NCI-H345 treated with DMSO at 0.1 percent for 48 hours (cell line): ENCODE results near the gene CDKN1A.
"Not testable (repeated sequence)": the region's sequence is repeated elsewhere in the genome, so short reads cannot be mapped to it uniquely, and the experiment has no call there.

Experiments used
- DNase-seq: peaks from one replicate; lab custom pipeline; 2025; ENCODE audit not compliant: unreplicated experiment; lab: John Stamatoyannopoulos, UW

CDKN1A gene

DNA sequence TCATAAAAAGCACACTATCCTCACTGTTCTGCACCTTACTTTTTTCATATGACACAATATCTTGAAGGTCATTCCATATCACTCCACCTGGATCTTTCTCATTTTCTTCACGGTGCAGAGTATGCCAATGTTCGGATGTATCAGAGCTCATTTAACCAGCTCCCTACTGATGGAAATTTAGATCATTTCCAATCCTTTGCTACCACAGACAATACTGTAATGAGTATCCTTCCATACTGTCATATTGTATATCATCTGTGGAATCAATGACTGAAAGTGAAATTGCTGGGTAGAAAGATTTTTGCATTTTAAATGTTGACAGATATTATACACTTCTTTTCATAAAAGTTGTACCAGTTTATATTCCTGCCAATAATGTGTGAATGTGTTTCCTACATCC lies 16.9 kb downstream of the CDKN1A start:
- no peak for DNase-seq

DNA sequence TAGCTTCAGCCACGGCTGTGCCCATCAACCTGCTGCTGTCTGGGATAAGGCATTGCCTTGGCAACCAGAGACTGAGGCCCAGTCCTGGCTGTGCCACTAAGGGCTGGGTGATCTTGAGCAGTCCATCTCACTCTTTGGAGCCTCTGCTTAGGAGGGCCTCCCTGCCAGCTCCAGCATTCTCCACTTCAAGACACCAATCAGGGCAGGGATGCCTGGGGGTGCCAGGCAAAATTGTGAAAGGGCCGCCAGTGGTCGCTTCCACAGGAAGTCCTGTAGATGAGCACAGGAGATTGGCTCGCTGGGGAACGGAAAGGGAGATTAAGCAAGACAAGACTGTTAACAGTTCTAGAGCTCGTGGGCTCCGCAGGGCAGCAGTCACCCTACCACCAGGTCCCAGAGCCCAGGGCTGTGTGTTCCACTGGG lies 19.0 kb downstream of the CDKN1A start, which contains the start of gene RAB44:
Gene RAB44, plus strand, starts transcription at position 346 of the 423 bp plus-strand sequence. CDS start 6,410 bp downstream, outside the sequence.
- DNase-seq, result no peak

DNA sequence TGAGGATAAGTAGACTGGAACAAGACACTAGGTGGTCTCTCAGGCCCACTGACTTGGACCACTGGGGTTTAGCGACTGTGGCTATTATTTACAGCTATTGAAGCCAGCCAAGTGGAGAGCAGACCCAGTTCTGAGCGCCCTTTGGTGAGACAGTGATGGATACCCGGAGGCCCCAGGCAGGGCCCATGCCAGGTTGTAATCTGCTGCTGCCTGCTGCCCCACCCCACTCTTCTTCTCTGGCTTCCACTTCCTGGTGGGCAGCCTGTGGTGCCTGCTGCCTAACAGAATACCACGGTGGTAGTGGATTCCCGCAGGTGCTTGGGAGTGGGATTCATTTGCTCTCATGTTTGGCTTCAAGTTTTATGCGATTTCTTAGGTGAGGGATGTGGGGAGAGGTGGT lies 19.7 kb downstream of the CDKN1A start:
- no peak for DNase-seq

DNA sequence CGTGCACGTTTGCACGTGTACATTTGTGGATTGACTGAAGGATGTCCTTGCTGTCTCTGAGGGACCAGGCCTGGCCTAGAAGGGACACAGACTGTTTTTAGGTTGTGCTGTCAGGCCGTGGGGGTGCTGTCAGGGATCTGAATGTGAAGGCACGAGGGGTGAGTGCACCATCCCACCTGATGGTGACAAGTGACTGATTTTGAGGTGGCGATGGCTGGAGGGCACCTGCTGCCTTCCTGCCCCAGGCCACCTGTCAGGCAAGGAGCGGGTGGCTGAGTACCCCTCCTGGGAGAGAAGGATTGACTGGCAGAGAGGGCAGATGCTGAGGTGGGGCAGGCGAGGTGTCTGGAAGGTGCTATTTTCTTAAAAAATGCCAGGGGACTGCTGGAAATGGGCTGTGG lies 20.4 kb downstream of the CDKN1A start:
- no peak for DNase-seq

DNA sequence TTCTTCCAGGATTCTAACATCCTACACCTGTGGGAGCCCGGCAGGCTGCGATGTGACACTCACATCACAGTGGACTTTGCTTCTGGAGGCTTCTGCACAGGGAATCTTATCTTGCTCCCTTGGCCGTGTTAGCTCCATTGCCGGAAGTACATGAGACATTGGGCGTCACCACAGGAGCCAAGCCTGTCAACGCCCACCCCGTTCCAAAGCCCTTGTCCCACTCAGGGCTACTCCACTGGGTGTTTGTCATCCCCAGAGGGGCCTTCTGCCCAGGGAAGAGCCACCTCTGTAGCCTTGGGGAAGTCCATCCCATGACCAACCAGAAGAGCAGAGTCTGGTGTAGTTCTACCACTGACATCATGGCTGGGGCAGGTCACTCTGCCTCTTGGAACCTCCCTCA lies 20.8 kb downstream of the CDKN1A start:
- DNase-seq, result no peak

DNA sequence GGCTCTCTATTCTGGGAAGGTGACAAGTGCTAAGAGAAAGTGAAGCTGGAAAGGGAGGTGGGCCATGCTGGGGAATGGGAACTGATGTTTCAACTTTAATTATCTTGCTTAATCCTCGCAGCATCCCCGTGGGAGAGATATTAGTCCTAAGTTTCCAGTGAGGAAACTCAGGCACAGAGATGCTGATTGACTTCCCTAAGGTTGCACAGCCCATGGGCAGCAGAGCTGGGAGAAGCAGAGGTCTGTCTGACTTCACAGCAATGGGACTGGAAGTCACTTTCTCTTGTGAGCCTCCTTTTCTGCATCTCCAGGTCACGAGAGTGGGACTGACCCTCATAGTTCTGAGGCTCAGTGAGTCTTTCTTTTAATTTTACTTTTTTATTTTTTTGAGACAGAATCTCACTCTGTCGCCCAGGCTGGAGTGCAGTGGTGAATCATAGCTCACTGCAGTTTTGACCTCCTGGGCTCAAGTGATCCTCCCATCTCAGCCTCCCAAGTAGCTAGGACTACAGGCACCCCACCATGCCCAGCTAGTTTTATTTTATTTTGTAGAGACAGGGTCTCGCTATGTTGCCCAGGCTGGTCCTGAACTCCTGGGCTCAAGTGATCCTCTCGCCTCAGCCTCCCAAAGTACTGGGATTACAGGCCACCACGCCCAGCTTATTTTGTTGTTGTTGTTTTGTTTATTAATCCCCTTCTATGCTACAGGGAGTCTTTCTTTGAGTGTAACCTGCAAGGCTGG lies 21.7 kb downstream of the CDKN1A start:
- DNase-seq, result no peak

DNA sequence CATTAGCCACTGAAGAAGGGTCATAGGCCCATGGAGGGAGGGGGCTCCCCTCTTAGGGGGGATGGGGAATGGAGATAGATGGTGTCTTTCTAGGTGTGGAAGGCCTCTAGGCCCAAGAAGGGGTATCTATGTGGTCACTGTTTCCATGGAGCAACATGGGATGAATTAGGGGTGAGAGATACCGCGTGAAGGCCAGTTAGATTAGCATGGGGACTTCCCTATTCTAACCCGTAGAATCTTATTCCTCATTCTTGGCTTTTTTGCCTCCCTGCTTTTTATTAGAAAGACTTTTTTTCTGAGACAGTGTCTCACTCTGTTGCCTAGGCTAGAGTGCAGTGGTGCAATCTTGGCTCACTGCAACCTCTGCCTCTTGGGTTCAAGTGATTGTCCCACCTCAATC lies 22.3 kb downstream of the CDKN1A start:
- DNase-seq, result no peak

DNA sequence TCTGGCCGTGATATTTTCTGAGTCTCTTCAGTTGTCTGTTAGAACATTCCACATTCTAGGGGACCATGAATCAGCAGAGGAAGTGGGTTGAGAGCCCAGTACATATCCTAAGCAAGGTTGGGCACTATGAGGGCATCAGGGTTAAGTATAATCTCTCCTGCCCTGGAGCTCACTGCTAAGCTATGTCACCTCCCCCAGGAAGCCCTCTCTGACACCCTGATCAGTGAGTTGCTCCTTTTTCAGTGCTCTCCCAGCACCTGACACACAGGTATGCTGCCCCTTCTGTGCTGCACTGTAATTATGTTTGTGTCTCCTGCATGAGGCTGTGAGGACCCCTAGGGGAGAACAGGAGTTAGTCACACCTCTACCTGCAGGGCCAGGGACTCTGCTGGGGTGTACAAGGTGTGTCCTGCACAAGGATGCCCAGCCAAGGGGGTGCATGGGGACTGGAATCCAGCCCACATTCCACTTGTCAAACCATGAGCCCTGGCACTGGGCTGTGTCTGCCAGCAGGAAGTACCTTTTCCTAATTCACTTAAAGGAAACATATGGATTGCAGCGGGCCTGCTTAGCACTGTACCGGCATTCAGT lies 23.0 kb downstream of the CDKN1A start:
- DNase-seq, result no peak

DNA sequence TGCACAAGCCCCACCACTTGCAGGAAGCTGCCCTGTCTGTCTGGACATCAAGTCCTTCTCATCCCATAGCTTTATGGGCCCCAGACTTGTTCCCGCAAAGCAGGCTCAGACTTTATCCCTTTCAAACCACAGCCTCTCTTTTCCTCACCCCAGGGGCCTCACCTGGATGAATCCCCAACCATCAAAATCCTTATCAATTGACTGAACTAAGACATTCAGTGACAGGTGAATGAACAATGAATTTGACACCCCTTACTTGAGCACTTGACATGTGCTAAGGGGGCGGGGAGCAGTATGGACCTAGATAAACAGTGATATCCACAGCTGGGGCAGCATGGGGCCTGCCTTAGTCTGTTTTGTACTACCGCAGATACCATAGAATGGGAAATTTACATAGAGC lies 24.1 kb downstream of the CDKN1A start:
- no peak for DNase-seq

DNA sequence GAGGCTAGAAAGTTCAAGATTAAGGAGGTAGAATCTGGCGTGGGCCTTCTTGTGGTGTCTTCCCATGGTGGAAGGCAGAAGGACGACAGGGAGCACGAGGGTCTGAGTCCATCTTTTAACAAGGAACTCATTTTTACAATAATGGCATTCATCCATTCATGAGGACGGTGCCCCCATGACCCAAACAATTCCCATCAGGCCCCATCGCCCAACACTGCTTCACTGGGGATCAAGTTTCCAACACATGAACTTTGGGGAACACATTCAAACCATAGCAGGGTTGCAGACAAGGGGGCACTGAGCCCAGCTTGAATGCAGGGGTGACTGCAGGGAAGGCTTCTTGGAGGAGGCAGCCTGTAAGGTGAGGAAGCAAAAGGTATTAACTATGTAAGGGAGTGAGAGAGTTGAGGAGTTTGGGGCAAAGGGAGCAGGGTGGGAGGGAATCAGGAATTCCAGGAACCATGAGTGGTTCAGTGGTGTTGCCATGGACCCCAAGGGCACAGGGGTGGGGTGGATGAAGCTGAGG lies 24.6 kb downstream of the CDKN1A start:
- no peak for DNase-seq

DNA sequence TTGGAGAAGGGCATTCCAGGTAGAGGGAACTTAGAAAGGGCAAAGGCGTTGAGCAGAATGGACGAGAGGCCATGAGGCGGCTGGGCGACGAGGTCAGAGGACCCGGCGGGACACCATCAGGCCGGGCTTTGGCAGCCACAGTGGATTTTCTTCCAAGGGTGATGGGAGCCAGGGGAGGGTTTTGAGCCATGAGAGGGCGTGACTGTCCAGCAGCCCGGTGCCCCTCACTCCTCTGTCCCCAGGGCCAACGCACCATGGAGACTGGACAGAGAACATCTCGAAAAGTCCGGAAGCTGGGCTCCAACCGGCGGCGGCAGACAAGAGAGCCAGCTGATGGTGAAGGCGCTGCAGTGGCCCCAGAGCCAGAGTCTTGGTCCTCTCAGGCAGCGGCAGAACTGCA lies 25.5 kb downstream of the CDKN1A start:
- DNase-seq, result no peak

DNA sequence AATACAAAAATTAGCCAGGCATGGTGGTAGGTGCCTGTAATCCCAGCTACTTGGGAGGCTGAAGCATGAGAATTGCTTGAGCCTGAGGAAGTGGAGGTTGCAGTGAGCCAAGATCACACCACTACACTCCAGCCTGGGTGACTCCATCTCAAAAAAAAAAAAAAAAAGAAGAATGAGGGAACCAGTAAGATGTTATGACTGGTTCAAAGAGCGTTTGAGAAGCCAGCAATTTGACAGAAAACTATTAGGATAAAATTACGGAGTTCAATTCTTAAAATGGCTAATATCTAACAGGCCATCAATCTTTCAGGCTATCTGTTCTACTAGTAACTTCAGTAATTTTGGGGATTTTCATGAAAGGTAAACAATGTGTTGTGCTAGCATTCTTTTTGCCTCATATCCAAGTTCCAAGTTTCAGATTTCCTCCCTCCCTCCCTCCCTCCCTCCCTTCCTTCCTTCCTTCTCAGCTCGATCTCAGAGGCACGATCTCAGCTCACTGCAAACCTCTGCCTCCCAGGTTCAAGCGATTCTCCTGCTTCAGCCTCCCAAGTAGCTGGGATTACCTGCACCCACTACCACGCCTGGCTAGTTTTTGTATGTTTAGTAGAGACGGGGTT lies 26.6 kb downstream of the CDKN1A start:
- DNase-seq, result not testable (repeated sequence)

DNA sequence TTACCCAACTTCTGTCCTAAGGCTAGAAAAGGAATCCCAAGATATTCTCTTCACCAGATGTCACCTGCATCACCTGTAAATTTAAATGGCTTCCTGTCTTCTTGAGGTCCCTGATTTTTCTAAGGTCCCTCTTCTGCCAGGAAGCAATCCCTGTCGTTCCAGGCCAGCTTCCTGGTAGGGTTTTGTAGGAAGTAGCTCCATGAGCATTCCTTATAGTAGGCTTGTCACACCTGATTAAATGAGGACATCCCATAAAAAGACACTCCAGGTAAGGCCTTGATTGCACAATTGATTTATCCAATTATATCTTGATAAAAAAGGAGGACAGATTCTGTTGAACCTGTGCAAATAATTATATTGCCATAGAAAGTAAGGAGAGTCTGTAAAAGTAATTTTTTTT lies 27.8 kb downstream of the CDKN1A start:
- no peak for DNase-seq

DNA sequence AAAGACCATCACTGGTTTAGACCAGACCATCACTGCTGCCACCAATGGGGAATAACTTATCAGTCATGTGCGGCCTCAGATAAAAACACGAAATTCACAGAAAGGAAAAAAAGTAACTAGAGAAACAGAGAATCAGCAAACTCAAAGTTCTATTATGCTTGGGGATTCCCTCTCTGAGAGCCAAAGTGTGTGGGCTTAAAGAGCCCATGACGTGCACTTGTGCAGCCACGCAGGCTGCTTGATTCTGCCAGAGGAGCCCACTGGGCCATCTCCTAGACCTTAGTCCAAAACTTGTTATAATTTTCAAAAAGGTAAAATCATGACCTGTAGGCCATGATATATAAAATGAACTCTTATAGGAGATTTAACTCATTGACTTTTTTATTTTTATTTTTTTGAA lies 34.3 kb downstream of the CDKN1A start:
- DNase-seq, result no peak

DNA sequence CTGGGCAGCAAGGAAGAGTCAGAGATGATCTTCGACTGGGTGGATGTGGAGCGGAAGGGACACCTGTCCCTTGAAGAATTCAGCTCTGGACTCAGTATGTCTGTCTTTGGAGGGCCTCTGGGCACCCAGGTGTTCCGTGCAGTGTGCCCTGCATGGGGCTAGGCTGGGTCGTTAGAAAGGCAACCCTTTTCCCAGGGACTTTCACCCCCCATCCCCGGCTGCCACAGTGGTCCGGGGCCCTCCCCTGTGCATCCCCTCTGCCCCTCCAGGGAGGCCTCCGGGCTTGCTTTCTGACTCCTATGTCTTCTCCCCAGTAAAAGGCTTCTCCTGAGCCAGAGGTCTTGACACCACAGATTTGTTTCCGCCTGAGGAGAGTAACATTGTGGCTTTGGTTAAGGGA lies 35.3 kb downstream of the CDKN1A start:
- DNase-seq, result no peak

DNA sequence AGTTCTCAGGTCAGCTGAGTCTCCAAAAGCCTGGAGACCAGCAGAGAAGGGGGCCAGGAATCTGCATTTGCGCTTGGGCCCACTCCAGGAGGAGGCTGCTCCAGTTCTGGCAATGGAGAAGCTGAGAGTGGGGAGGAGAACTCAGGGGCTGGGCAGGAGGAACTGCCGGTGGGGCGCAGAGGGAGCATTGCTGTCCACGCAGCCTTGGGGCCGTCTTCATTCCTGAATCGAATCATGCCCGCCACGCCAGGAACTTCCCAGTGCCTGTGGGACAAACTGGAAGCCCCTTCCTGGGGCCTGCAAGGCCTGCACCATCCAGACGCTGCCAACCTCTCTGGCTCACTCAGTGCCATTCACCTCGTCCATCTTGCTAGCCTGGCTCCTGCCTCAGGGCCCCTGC lies 36.0 kb downstream of the CDKN1A start:
- DNase-seq, result no peak

DNA sequence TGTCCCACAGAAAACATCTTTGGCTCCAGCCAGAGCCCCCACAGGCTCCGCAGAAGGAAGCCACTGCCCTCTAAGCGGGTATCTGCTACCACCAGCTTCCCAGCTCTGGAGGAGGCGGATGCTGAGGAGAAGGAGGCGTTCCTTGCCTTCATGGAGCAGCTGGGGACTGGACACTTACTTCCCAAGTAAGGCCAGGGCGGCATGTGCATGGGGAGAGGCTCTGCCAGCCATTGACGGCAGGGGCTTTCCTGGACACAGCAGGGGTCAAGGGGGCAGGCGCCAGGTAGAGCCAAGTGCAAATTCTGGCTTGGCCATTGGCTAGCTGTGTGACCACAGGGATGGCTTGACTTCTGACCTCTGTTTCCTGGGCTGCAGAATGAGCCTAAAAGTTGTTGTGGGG lies 37.0 kb downstream of the CDKN1A start:
- no peak for DNase-seq

DNA sequence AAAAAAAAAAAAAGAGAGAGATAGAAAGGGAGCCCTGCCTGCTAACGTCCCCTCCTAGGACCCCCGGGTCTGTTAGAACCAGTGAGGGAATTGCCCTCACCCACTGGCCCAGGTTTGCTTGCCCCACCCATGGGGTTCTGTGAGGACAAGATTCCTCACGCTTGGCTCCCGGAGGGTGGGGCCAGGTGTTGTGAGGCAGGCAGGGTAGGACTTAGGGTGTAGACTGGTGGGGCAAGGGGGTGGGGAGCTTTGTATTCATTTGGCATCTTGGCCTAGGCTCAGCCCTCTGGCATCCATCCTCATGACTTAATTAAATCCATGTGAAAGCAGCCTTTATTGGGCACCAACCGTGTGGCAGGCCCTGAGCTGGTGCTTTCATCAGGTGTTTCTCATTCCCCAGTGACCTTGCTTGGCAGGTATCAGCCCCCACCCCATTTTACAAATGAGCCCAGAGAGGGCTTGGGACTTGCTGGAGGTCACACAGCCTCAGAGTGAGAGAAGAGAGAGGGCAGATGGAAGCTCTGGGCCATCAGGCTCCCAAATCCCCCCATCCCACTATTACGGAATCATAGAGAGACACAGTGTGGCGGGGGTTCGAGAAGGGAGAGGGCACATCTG lies 38.1 kb downstream of the CDKN1A start:
- no peak for DNase-seq

DNA sequence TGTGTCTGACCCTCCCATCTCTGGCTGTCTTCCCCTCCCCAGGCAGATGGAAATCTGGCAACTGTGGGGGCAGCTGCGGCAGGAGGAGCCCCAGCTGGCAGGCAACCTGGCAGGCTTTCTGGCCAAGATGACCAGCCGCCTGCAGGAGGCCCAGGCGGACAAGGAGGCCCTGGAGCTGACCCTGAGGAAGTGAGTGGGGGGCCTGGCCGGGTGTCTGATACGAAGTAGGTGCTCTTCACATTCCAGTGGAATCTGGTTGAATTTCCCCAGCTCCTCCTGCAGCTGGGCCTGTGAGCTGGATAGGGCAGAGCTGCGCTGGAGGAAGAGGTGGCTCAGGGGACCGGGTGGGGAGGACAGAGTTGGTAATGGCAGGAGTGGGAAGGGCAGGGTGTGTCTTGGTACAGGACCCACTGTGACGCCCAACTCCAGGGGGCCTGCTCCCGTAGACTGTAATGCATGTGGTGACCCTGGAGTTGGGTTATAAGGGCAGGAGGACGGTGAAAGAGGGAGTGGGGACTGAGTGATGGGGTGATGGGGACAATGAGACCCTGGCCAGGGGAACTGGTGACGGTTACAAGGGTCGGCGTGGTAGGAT lies 38.8 kb downstream of the CDKN1A start:
- DNase-seq, result no peak

DNA sequence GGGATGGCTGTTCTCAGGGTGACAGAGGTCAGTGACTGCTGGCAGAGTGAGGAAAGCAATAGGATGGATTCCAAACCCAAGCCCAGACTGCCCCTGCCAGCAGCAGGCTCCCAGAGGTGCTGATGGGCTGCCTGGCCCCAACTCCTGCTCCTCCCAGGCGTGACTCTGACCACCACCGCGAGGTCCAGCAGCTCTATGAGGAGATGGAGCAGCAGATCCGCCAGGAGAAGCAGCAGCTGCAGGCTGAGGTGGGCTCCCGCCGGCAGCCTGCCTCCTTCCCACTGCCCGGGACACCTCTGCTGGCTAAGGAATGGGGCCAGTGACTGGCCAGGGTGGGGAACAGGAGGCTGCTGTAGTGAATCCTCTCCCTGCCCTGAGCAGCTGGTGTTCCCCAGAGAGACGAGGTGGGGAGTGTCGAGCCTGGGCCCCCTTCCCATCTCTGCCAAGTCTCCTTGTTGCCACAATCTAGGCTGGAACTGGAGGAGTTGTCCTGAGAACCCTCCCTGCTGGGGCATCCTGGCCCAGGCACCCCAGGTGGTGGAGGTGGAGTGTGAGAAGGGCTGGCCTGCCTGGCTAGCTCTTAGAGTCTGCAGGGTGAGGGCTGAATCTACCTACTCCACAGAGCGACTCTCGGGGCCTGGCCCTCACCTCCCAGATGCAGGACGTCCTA lies 39.5 kb downstream of the CDKN1A start:
- no peak for DNase-seq

DNA sequence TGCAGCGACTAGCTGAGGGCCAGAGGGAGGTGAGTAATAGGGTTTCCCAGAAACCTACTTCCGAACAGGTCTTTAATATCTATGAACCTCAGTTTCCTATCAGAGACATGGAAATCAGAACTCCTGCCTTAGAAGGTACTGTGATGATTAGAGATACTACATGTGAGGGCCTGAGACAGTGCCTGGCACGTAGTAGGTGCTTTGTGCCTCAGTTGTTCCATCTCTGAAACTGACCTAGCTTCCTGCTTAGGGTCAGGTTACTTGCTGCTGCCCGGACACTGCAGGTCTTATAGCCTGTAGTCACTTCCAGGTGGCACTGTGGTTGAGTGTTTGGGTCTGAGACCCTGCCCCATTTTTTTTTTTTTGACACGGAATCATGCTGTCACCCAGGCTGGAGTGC lies 40.0 kb downstream of the CDKN1A start:
- DNase-seq, result no peak
